ENCODE data around the gene SH3RF2. TPM values are rescaled to one million over a fixed set of nuclear protein-coding genes. Genes with fewer than 3 reads are reported as not detected.

SH3RF2 gene
- total RNA-seq, 1 donor from 2014 or later = 1.6 TPM

Other genes starting within 250 kb of the SH3RF2 start
- gene PRELID2, start 101.2 kb upstream of the SH3RF2 start, total RNA-seq = 7.7 TPM
- gene GRXCR2, start 63.6 kb upstream of the SH3RF2 start, total RNA-seq = not detected
- 1.5 TPM for gene PLAC8L1, start 169.0 kb downstream of the SH3RF2 start, total RNA-seq
- gene LARS1, start 246.1 kb downstream of the SH3RF2 start, total RNA-seq = 143 TPM